Prostate gland (tissue), 2 donors: Measurements from ENCODE around the gene PECR.

Experiments used
- POLR2A ChIP-seq: fragments of 450-650 bp; IDR thresholded peaks from one replicate; pipeline ENCODE4 v1.6.1; 2016; ENCODE audit warnings: antibody characterized with exemption, mild to moderate bottlenecking
- TF ChIP-seq, protein P1 (sequence below), 4 experiments: fragments of 200-600 bp in 2 of 4; fragments of 450-650 bp in 2 of 4; sonication (generic) in 2 of 4; IDR thresholded peaks; 1 replicate in 3 of 4; 2 replicates in 1 of 4; pipeline ENCODE4 v1.5.1; 2016 to 2019; ENCODE audit warnings: antibody characterized with exemption in 4 of 4, mild to moderate bottlenecking in 2 of 4, moderate library complexity in 2 of 4

DNA sequence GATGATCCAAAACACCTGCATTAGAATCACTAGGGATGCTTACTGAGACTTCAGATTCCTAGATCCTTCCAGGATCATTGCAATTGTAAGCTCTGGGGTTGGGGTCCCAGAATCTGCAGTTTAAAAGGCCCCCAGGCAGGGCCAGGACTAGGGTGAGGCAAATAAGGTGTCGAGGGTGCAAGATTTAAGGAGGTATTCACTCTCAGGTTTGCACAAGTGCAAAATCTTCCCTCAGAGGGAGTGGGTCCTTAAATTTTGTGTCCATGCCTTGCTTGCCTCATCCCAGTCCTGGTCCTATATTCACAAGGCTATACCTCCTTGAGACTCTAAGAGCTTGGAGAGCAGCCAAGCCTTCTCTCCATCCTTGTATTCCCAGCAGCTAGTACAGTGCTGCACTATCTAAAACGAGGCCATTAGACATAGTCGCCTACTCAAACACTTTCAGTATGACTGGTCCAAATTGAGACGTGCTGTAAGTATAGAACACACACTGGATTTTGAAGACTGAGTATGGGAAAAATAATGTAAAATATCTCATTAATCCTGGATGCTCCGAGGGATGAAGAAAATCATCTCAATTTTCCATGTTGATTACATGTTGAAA is 36.6 kb downstream of the PECR start:
- TF ChIP-seq, protein P1, sequence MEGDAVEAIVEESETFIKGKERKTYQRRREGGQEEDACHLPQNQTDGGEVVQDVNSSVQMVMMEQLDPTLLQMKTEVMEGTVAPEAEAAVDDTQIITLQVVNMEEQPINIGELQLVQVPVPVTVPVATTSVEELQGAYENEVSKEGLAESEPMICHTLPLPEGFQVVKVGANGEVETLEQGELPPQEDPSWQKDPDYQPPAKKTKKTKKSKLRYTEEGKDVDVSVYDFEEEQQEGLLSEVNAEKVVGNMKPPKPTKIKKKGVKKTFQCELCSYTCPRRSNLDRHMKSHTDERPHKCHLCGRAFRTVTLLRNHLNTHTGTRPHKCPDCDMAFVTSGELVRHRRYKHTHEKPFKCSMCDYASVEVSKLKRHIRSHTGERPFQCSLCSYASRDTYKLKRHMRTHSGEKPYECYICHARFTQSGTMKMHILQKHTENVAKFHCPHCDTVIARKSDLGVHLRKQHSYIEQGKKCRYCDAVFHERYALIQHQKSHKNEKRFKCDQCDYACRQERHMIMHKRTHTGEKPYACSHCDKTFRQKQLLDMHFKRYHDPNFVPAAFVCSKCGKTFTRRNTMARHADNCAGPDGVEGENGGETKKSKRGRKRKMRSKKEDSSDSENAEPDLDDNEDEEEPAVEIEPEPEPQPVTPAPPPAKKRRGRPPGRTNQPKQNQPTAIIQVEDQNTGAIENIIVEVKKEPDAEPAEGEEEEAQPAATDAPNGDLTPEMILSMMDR (IDR thresholded peaks at IDR 0.05) = no peak
- TF ChIP-seq POLR2A = no peak
